ENCODE results near the gene SMYD3.

- TF ChIP-seq, protein P1, sequence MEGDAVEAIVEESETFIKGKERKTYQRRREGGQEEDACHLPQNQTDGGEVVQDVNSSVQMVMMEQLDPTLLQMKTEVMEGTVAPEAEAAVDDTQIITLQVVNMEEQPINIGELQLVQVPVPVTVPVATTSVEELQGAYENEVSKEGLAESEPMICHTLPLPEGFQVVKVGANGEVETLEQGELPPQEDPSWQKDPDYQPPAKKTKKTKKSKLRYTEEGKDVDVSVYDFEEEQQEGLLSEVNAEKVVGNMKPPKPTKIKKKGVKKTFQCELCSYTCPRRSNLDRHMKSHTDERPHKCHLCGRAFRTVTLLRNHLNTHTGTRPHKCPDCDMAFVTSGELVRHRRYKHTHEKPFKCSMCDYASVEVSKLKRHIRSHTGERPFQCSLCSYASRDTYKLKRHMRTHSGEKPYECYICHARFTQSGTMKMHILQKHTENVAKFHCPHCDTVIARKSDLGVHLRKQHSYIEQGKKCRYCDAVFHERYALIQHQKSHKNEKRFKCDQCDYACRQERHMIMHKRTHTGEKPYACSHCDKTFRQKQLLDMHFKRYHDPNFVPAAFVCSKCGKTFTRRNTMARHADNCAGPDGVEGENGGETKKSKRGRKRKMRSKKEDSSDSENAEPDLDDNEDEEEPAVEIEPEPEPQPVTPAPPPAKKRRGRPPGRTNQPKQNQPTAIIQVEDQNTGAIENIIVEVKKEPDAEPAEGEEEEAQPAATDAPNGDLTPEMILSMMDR (IDR thresholded peaks at IDR 0.05), result no peak
- TF ChIP-seq POLR2A (IDR thresholded peaks at IDR 0.05), result no peak
Measured at GRCh38 chr1:245960171-245960570, 546.9 kb downstream of the SMYD3 start.
